GM13976 (cell line): ENCODE data around the gene C17orf107.
"Not testable (repeated sequence)": the region's sequence is repeated elsewhere in the genome, so short reads cannot be mapped to it uniquely, and the experiment has no call there.

Source experiments
- DNase-seq: peaks from one replicate; pipeline ENCODE4 v3.0.0; 2012; ENCODE audit warnings: low spot score
- in situ Hi-C: fragments of 300-500 bp; cut with MboI; formaldehyde crosslinking; loops from one replicate; pipeline ENCODE4 v1.12.0; 2022; ENCODE audit warnings: low sequenced_read_pairs, mixed read lengths, inconsistent platforms; ENCODE audit not compliant: unreplicated experiment
- TF ChIP-seq, protein P1 (sequence below): IDR thresholded peaks from 2 replicates; pipeline ENCODE4 v1.5.1; 2012; ENCODE audit warnings: borderline replicate concordance, mild to moderate bottlenecking; ENCODE audit not compliant: insufficient read depth; ENCODE audit errors: extremely low read depth, missing control alignments, control extremely low read depth

Gene C17orf107

DNA sequence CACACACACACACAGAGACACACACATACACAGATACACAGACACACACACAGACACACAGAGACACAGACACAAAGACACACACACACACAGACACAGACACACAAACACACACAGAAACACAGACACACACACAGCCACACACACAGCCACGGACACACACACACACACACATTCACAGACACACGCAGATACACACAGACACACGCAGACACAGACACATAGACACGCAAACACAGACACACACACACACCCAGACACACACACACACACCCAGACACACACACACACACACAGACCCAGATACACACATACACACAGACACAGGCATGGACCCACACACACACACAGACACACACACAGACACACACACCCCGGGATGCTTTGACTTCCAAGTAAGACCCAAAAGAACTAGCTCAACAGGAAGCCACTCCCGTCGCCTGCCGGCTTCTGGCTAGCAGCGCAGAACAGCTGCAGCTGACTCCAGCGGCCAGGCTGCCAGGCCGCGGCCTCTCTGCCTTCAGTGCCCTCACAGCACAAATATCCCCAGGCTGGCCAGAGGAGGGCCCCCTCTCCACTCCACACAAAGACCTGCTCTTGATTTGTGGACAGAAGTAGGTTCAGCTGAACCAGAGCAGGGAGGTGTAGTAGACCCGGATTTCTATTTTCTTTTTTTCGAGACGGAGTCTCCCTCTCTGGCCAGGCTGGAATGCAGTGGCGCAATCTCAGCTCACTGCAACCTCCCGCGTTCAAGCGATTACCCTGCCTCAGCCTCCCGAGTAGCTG, 9.6 kb downstream of the C17orf107 start:
- TF ChIP-seq, protein P1, sequence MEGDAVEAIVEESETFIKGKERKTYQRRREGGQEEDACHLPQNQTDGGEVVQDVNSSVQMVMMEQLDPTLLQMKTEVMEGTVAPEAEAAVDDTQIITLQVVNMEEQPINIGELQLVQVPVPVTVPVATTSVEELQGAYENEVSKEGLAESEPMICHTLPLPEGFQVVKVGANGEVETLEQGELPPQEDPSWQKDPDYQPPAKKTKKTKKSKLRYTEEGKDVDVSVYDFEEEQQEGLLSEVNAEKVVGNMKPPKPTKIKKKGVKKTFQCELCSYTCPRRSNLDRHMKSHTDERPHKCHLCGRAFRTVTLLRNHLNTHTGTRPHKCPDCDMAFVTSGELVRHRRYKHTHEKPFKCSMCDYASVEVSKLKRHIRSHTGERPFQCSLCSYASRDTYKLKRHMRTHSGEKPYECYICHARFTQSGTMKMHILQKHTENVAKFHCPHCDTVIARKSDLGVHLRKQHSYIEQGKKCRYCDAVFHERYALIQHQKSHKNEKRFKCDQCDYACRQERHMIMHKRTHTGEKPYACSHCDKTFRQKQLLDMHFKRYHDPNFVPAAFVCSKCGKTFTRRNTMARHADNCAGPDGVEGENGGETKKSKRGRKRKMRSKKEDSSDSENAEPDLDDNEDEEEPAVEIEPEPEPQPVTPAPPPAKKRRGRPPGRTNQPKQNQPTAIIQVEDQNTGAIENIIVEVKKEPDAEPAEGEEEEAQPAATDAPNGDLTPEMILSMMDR = peak; percentile 72
- peak; percentile 90 for DNase-seq
- in situ Hi-C loops = no loop called here

DNA sequence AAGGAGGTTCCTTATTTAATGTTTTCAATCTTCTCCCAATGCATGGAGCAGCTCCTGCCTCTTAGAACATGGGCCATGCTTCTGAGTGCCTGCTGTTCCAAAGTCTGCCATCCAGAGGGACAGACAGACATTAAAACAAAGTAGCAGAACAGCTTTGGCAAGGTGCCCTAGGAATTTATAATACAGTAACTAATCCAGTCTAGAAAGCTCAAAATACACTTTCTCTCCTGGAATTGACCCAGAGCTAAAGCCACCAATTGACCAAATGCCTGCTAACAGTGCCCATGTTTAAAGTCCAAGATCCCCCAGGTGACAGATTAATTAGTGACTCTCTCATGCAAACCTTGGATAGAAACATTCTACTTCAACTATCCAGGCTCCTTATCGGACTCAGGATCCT, 14.7 kb downstream of the C17orf107 start:
- TF ChIP-seq, protein P1 = no peak
- no peak for DNase-seq
- in situ Hi-C loops = no loop called here

DNA sequence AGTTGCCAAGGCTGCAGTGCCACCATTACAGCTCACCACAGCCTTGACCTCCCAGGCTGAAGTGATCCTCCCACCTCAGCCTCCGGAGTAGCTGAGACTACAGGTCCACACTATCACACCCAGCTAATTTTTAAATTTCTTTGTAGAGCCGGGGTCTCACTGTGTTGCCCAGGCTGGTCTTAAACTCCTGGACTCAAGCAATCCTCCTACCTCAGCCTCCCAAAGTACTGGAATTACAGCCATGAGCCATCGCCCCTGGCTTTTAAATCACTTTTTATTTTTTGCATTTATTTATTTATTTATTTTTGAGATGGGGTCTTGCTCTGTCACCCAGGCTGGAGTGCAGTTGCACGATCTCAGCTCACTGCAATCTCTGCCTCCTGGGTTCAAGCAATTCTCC, 15.2 kb downstream of the C17orf107 start:
- DNase-seq, in situ Hi-C loops: not testable (repeated sequence)

DNA sequence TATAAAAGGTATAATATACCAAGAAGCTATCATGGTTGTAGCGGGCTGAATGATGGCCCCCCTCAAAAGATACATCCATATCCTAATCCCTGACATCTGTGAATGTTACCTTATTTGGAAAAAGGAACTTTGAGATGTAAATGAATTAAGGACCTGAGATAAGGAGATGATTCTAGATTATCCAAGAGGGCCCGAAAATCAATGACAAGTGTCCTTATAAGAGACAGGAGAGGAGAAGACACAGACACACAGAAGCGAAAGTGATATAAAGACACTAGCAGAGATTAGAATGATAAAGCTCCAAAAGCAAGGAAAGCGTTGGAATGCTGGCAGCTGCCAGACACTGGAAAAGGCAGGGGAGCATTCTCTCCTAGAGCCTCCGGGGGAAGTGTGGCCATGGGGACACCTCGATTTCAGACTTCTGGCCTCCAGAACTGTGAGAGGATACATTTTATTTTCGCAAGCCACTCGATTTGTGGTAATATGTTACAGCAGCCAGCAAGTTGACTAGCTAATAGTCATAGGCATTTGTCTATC, 20.2 kb downstream of the C17orf107 start:
- in situ Hi-C loops = no loop called here
- no peak for DNase-seq

DNA sequence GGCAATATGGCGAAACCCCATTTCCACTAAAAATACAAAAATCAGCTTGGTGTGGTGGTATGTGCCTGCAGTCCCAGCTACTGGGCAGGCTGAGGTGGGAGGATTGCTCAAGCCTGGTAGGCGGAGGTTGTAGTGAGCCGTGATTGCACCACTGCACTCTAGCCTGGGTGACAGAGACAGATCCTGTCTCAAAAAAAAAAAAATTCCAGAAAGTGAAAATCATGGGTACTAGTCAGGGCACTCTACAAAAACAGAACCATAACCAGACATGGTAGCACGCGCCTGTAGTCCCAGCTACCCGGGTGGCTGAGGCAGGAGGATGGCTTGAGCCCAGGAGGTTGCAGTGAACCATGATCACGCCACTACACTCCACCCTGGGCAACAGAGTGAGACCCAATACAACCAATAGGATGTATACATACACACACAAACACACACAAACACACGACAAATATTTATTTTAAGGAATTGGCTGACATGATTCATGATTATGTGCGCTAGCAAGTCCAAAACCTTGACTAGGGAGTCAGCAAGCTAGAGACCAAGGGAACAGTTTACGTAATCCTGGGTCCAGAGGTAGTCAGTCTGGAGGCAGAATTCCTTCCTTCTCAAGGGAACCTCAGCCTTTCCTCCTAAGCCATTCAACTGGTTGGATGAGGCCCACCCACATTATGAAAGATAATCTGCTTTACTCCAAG, 21.2 kb downstream of the C17orf107 start:
- DNase-seq = no peak
- TF ChIP-seq, protein P1 = no peak
- in situ Hi-C loops = no loop called here

More for the DNA sequence above, 20.2 kb downstream of the C17orf107 start:
- TF ChIP-seq, protein P1 = no peak

DNA sequence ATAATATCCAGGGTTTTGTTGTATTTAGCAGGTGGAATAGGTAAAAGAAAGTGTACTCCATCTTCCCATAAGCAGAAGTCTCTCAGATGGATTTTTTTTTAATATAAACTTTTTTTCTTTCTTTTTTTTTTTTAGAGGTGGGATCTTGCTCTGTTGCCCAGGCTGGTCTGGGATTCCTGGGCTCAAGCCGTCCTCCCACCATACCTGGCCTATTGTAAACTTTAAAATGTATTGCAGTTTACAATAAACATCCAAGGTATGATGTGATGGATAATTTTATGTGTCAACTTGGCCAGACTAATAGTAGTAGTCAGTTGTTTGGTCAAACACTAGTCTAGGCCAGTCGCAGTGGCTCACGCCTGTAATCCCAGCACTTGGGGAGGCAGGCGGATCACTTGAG, 22.0 kb downstream of the C17orf107 start:
- no peak for DNase-seq
- TF ChIP-seq, protein P1 = no peak
- in situ Hi-C loops = no loop called here

DNA sequence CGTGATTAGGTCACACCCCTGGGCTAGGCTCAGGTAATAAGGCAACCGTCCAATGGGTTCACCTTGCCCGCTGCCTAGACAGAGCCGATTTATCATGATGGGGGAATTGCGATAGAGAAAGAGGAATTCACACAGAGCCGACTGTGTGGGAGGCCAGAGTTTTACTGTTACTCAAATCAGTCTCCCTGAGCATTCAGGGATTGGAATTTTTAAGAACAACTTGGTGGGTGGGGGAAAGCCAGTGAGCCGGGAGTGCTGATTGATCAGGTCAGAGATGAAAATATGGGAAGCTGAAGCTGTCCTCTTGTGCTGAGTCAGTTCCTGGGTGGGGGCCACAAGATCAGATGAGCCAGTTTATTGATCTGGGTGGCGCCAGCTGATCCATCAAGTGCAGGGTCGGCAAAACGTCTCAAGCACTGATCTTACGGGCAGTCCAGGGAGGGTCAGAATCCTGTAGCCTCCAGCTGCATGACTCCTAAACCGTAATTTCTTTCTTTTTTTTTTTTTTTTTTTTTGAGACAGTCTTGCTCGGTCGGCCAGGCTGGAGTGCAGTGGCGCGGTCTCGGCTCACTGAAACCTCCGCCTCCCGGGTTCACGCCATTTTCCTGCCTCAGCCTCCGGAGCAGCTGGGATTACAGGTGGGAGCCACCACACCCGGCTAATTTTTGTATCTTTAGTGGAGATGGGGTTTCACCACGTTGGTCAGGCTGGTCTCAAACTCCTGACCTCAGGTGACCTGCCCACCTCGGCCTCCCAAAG, 27.4 kb downstream of the C17orf107 start:
- in situ Hi-C loops, DNase-seq: not testable (repeated sequence)
